Neural cell (in vitro differentiated cells): ENCODE results near the gene TK1. TPM values are rescaled to one million over a fixed set of nuclear protein-coding genes. Genes with fewer than 3 reads are reported as not detected.

Experiments
- H2AFZ ChIP-seq: fragments of 200-600, 300-800 bp; sonication (generic), shearing (Covaris generic); 2 replicates; pipeline ENCODE4 v1.6.0; 2014; ENCODE audit warnings: low read depth, mild to moderate bottlenecking, antibody characterized with exemption, low read length, moderate library complexity
- H3F3A ChIP-seq: fragments of 200-600 bp; shearing (Covaris generic); 2 replicates; pipeline ENCODE4 v1.6.1; 2016; ENCODE audit warnings: mild to moderate bottlenecking, moderate library complexity, mixed read lengths, antibody characterized with exemption, low read length; ENCODE audit not compliant: insufficient read depth, poor library complexity, severe bottlenecking
- H3K27ac ChIP-seq: fragments of 200-600, 300-800 bp; sonication (generic), shearing (Covaris generic); 2 replicates; pipeline ENCODE4 v1.5.1; 2014; ENCODE audit warnings: mild to moderate bottlenecking, low read length, moderate library complexity
- H3K27me3 ChIP-seq: fragments of 300-800, 200-600 bp; sonication (generic), shearing (Covaris generic); 2 replicates; pipeline ENCODE4 v1.6.0; 2014; ENCODE audit warnings: mild to moderate bottlenecking, low read depth, low read length, moderate library complexity; ENCODE audit not compliant: insufficient read depth
- H3K36me3 ChIP-seq: fragments of 300-800, 200-600 bp; sonication (generic), shearing (Covaris generic); 2 replicates; pipeline ENCODE4 v1.5.1; 2014; ENCODE audit warnings: mild to moderate bottlenecking, antibody characterized with exemption, low read length, moderate library complexity; ENCODE audit not compliant: insufficient read depth
- H3K4me2 ChIP-seq: fragments of 300-800, 200-600 bp; sonication (generic), shearing (Covaris generic); 2 replicates; pipeline ENCODE4 v1.6.0; 2014; ENCODE audit warnings: mild to moderate bottlenecking, low read length
- H3K4me3 ChIP-seq: fragments of 300-800, 200-600 bp; sonication (generic), shearing (Covaris generic); 2 replicates; pipeline ENCODE4 v1.5.1; 2014; ENCODE audit warnings: mild to moderate bottlenecking, low read length, moderate library complexity
- H3K79me2 ChIP-seq: fragments of 200-600 bp; shearing (Covaris generic); replicated peaks from 2 replicates; pipeline ENCODE4 v1.6.0; 2014; ENCODE audit warnings: mild to moderate bottlenecking, low read length, moderate library complexity; ENCODE audit not compliant: insufficient read depth
- H3K9ac ChIP-seq: fragments of 300-800, 200-600 bp; sonication (generic), shearing (Covaris generic); 2 replicates; pipeline ENCODE4 v1.6.1; 2016; ENCODE audit warnings: mild to moderate bottlenecking, low read length, mixed read lengths
- H3K9me2 ChIP-seq: fragments of 200-600 bp; shearing (Covaris generic); 2 replicates; pipeline ENCODE4 v1.6.1; 2016; ENCODE audit warnings: mild to moderate bottlenecking, low read length, mixed read lengths; ENCODE audit not compliant: insufficient read depth
- H3K9me3 ChIP-seq: fragments of 200-600, 300-800 bp; sonication (generic), shearing (Covaris generic); 2 replicates; pipeline ENCODE4 v1.6.1; 2016; ENCODE audit warnings: mild to moderate bottlenecking, mixed run types, low read length, moderate library complexity, mixed read lengths
- H4K20me1 ChIP-seq: fragments of 200-600 bp; shearing (Covaris generic); 2 replicates; pipeline ENCODE4 v1.6.1; 2016; ENCODE audit warnings: mild to moderate bottlenecking, mixed run types; ENCODE audit not compliant: insufficient read depth
- CTCF ChIP-seq: fragments of 450-650 bp; IDR thresholded peaks from 2 replicates; pipeline ENCODE4 v1.5.1; 2014; ENCODE audit warnings: antibody characterized with exemption, mild to moderate bottlenecking, moderate library complexity; ENCODE audit not compliant: poor library complexity, severe bottlenecking
- EP300 ChIP-seq: fragments of 450-650 bp; conservative IDR thresholded peaks from 2 replicates; pipeline ENCODE4 v1.6.1; 2014; ENCODE audit warnings: antibody characterized with exemption, mild to moderate bottlenecking, moderate library complexity; ENCODE audit not compliant: poor library complexity, severe bottlenecking
- EZH2 ChIP-seq: fragments of 200-600, 300-800 bp; shearing (Covaris generic), sonication (generic); IDR thresholded peaks from 2 replicates; pipeline ENCODE4 v1.6.1; 2014; ENCODE audit warnings: antibody characterized with exemption, low read length, borderline replicate concordance, mild to moderate bottlenecking; ENCODE audit not compliant: insufficient read depth, poor library complexity, severe bottlenecking
- MXI1 ChIP-seq: fragments of 450-650 bp; conservative IDR thresholded peaks from 2 replicates; pipeline ENCODE4 v1.6.1; 2014; ENCODE audit warnings: antibody characterized with exemption, mild to moderate bottlenecking; ENCODE audit not compliant: poor library complexity, severe bottlenecking
- POLR2AphosphoS5 ChIP-seq: IDR thresholded peaks from 2 replicates; pipeline ENCODE4 v1.6.1; 2012
- RAD21 ChIP-seq: fragments of 450-650 bp; conservative IDR thresholded peaks from 2 replicates; pipeline ENCODE4 v1.6.1; 2014; ENCODE audit warnings: antibody characterized with exemption, mild to moderate bottlenecking, moderate library complexity
- SMC3 ChIP-seq: fragments of 450-650 bp; conservative IDR thresholded peaks from 2 replicates; pipeline ENCODE4 v1.6.1; 2014; ENCODE audit warnings: antibody characterized with exemption, mild to moderate bottlenecking, moderate library complexity; ENCODE audit not compliant: poor library complexity
- TAF1 ChIP-seq: IDR thresholded peaks from 2 replicates; pipeline ENCODE4 v1.6.1; 2012; ENCODE audit warnings: low read depth
- polyA plus RNA-seq: library from polyadenylated mRNA; depleted of rRNA; stranded (reverse); fragments of >200 nt; gene quantifications from 2 replicates; pipeline ENCODE4 v1.2.3, GENCODE V29; 2014
- TF ChIP-seq, protein P1 (sequence below): IDR thresholded peaks from 2 replicates; pipeline ENCODE4 v1.6.1; 2012; ENCODE audit warnings: borderline replicate concordance

Gene TK1
- polyA plus RNA-seq, 1 donor from 2014 or later = 1.1 TPM

DNA sequence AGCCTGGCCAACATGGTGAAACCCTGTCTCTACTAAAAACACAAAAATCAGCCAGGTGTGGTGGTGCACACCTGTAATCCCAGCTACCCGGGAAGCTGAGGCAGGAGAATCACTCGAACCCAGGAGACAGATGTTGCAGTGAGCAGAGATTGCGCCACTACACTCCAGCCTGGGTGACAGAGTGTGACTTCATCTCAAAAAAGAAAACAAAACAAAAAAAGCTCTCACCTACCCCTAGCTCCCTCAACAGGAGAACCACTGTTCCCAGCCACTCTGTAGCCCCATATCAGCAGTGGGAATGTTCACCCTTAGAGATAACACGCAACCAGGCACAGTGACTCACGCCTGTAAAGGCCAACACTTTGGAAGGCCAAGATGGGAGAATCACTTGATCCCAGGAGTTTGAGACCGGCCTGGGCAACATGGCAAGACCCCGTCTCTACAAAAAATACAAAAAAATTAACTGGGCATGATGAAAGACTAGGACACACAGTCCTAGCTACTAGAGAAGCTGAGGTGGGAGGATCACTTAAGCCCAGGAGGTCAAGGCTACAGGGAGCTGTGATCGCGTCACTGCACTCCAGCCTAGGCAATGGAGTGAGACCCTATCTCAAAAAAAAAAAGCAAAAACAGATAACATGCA lies 50.9 kb downstream of the TK1 start:
- H3K27ac ChIP-seq = no peak overlapping the region
- no peaks in the 10 kb centered on the region for H3K79me2 ChIP-seq
- no peak overlapping the region for H3K9ac ChIP-seq
- no peaks in the 10 kb centered on the region for H3K9me2 ChIP-seq
- peaks cover 20% of the 10 kb centered on the region for H3K27me3 ChIP-seq
- no peaks in the 10 kb centered on the region for H3K36me3 ChIP-seq
- no peak overlapping the region for H2AFZ ChIP-seq
- H4K20me1 ChIP-seq = no peaks in the 10 kb centered on the region
- no peak overlapping the region for H3K4me2 ChIP-seq
- no peak overlapping the region for H3K4me3 ChIP-seq
- TF ChIP-seq MXI1 = no peak
- no peak for TF ChIP-seq EP300
- TF ChIP-seq SMC3 = no peak
- no peak for TF ChIP-seq RAD21
- TF ChIP-seq TAF1 = no peak
- no peak for TF ChIP-seq CTCF
- no peak for TF ChIP-seq EZH2
- TF ChIP-seq POLR2AphosphoS5 = no peak
- TF ChIP-seq, protein P1, sequence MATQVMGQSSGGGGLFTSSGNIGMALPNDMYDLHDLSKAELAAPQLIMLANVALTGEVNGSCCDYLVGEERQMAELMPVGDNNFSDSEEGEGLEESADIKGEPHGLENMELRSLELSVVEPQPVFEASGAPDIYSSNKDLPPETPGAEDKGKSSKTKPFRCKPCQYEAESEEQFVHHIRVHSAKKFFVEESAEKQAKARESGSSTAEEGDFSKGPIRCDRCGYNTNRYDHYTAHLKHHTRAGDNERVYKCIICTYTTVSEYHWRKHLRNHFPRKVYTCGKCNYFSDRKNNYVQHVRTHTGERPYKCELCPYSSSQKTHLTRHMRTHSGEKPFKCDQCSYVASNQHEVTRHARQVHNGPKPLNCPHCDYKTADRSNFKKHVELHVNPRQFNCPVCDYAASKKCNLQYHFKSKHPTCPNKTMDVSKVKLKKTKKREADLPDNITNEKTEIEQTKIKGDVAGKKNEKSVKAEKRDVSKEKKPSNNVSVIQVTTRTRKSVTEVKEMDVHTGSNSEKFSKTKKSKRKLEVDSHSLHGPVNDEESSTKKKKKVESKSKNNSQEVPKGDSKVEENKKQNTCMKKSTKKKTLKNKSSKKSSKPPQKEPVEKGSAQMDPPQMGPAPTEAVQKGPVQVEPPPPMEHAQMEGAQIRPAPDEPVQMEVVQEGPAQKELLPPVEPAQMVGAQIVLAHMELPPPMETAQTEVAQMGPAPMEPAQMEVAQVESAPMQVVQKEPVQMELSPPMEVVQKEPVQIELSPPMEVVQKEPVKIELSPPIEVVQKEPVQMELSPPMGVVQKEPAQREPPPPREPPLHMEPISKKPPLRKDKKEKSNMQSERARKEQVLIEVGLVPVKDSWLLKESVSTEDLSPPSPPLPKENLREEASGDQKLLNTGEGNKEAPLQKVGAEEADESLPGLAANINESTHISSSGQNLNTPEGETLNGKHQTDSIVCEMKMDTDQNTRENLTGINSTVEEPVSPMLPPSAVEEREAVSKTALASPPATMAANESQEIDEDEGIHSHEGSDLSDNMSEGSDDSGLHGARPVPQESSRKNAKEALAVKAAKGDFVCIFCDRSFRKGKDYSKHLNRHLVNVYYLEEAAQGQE = no peak
- no peaks in the 10 kb centered on the region for H3K9me3 ChIP-seq
- no peaks in the 10 kb centered on the region for H3F3A ChIP-seq

DNA sequence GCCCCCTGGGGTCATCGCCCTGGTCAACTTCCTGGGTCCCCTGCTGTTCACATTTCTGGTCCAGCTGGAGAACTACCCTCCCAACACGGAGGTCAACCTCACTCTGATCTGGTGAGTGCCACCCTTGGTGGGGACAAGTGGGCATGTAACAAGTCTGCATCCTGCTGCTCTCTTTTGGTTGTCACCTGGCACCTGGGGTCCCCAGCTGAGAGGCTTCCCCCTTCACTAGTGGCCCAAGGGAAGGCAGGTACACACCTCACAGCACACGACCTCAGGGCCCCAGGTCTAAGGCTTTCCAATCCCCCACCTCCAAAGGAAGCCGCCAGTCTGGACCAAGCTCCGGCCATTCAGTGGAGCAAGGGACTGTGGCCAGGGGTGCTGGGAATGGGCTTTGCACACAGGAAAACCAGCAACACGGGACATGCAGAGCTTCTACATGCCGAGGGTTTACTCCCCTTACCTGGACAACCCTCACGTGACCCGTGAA lies 51.9 kb downstream of the TK1 start:
- Histone ChIP-seq H3K79me2 (no peaks in the 10 kb centered on the region), H3K4me3 (no peak overlapping the region), H3F3A (no peaks in the 10 kb centered on the region), H3K27ac (no peak overlapping the region), H4K20me1 (no peaks in the 10 kb centered on the region), H3K9ac (no peak overlapping the region), H3K4me2 (no peak overlapping the region), H3K9me3 (no peaks in the 10 kb centered on the region), H3K27me3 (peaks cover 29% of the 10 kb centered on the region), H3K9me2 (no peaks in the 10 kb centered on the region), H3K36me3 (no peaks in the 10 kb centered on the region), H2AFZ (no peak overlapping the region)
- no peak for TF ChIP-seq EZH2
- no peak for TF ChIP-seq CTCF
- no peak for TF ChIP-seq RAD21
- TF ChIP-seq POLR2AphosphoS5 = no peak
- no peak for TF ChIP-seq TAF1
- TF ChIP-seq, protein P1 = no peak
- TF ChIP-seq EP300 = no peak
- no peak for TF ChIP-seq MXI1
- TF ChIP-seq SMC3 = no peak
